GM21737 (cell line): ENCODE data around the gene TEF.
A peak's percentile ranks its signal among the peaks of the same experiment; 100 is the strongest.
"Not testable (repeated sequence)": the region's sequence is repeated elsewhere in the genome, so short reads cannot be mapped to it uniquely, and the experiment has no call there.

Source experiments
- ATAC-seq: cut with Tn5 transposase; IDR thresholded peaks from one replicate; pipeline ENCODE4 v1.9.1; 2021; ENCODE audit warnings: mild to moderate bottlenecking, moderate library complexity; ENCODE audit not compliant: unreplicated experiment

Gene TEF

DNA sequence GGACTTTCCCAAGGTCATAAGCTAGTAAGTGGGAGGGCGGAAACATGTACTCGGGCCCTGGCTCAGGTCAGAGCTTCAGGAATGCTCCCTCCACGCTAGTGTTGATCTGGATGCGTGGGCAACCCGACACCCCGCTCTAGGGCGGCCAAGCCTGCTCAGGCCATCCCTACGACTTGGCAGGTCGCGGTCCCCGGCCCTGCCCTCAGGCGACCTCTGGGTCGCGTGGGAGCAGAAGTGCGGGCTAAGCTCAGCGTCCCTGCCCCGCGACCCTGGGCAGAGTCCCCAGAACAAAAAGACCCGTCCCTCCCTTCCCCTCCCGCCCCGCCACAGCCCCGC is 781 bp upstream of the TEF start:
- peak; percentile 18 for ATAC-seq

DNA sequence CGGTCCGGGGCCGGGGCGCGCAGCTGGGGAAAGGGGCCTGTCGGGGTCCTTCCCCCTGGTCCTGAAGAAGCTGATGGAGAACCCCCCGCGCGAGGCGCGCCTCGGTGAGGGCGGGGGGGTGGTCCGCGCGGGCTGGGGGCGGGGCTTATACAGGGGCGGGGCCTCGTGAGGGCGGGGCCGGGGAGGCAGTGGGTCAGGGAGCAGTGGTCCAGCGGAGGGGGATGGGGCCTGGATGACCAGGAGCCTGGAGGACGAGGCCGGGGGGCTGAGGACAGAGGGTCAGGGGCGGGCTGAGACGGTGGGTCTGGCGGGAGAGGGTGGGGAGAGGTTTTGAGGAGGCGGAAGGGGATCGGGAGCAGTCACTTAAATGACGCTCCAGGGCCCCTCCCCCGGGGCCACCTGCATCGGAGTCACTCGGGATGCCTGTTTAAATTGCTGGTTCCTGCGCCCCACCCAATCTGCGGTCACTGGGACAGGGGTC is 396 bp downstream of the TEF start:
- ATAC-seq, result peak; percentile 25

DNA sequence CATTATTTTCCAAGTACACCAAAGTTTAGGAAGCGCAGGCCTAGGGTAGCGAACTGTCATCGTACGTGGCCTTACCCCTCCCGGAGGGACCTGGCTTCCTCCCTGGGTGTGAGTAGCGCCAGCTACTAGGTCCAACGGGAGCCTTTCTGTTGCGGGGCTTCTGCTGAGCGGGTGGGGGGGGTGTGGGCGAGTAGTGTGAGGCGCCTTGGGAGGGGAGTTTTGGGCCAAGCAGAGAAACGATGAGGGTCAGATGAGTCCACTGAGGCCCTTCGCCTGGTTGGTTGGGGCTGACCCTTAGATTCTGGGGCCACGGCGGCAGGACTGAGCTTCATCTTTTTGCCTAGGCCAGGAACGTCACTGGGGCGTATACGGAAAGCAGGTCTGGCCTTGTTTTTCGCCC is 868 bp downstream of the TEF start:
- no peak for ATAC-seq

DNA sequence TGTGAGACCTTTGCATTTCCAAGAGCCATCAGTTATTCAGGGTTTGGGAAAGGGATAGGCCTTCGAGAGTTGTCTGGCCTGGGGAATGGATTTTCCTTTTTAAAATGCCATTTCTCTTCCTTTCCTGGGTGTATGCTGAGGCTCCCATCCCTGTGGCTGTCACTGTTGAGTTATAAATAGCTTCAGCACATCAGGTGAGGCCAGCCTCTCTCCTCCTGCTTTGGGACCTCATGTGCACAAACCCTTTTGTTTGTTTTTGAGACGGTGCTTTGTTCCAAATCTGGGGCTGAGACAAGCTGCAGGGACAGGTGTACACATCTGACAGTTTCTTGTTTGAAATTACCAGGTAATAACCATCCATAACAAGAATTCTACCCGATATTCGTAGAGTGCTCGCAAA is 1.3 kb downstream of the TEF start:
- no peak for ATAC-seq

DNA sequence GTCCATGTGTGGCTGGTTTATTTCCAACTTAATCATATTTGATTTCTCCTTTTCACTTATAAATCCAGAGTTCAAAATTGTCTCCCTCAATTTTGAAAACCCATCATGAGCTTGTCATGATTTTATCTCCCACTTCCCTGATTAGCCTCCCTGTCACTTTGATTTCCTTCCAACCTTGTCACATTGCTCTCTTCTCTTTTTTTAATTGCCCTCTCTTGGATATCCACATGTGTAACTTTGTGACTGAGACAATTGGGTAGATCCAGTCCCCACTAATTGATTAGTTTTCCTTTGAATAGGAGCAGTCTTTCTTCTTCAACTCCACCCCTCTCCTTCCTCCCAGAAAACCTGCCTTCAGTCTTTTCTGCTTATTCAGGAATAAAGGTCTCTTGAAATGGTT is 2.4 kb downstream of the TEF start:
- ATAC-seq, result no peak

DNA sequence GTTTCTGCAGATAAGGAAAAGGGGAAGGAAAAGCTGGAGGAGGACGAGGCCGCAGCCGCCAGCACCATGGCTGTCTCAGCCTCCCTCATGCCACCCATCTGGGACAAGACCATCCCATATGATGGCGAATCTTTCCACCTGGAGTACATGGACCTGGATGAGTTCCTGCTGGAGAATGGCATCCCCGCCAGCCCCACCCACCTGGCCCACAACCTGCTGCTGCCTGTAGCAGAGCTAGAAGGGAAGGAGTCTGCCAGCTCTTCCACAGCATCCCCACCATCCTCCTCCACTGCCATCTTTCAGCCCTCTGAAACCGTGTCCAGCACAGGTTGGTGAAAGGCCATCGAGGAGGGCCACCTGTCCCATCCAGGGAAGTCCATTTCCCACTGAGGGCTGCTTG is 5.6 kb downstream of the TEF start:
- ATAC-seq, result no peak

DNA sequence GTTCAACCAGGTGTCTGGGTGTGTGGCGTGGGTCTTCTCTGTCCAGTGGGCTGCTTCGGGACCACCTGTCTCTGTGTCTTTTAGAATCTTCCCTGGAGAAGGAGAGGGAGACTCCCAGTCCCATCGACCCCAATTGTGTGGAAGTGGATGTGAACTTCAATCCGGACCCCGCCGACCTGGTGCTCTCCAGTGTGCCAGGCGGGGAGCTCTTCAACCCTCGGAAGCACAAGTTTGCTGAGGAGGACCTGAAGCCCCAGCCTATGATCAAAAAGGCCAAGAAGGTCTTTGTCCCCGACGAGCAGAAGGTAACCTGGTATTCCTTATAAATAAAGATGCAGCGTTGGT is 12.2 kb downstream of the TEF start:
- ATAC-seq, result no peak

DNA sequence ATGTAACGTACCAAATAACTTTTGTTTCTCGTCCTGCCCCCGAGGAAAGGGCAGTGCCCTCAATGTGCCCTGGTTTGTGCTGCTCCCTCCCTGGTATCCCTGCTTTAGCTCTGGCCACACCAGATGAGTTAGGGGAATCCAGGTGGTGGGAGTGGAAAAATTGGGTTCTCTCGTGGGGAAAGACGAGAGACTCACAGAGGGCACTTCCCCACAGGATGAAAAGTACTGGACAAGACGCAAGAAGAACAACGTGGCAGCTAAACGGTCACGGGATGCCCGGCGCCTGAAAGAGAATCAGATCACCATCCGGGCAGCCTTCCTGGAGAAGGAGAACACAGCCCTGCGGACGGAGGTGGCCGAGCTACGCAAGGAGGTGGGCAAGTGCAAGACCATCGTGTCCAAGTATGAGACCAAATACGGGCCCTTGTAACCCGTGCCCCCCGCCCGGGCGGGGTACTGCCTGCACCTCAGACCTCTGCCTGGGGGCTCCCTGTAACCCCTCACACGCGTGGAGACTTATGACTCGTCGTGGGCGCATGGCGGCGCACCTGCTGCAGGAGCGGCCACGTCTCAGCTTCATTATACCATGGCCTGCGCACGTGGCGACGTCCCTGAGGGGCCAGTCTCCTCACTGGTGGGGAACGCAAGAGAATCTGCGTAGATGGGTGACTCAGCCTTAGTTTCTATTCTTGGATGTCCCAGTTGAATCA is 13.9 kb downstream of the TEF start:
- no peak for ATAC-seq

DNA sequence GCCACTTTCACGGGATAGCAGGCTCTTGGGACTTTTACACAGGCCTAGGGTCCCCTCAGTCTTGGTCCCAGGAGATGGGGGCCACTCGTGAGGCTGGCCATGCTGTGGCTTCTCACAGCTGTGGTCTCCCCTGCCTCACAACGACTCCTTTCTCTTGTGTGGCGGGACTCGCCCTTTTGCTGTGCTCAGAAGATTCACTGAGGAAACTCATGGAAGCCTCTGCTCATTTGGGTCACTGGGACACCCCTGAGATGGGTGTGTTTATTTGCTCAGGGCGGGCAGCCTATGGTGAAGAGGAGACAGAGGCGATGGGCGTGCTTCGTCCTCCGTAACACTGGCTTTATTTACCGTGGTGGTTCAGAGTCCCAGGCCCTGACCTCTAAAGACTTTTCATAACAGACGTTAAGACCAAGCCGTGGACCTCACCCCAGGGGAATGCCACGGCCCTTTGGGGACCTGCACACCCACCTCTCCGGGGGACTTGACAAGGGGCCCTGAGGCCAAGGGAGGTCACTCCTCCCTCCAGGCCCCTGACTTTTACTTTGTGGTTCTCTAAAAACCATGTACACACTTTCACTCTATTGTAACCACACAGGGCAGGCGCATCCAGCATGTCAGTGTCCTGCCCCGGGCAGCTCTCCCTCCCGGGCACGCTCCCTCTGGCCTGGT is 15.5 kb downstream of the TEF start:
- ATAC-seq, result no peak

DNA sequence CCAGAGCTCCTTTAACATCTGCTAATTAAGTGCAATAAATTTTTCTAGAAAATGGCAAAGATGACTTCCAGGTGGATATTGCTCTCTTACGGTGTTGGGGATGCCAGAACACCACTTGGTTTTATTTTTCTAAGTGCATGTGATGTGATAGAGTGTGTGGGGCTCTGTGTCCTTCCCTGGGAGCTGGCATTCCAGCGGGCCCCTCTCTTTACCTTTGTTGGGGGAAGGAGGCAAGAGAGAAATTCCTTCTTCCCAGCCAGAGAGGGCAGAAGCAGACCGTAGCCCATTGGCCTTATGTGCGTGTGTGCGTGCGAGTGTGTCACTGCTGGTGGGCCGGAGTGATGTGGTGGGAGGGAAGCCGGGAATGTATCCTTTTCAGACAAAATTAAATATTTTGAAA is 17.2 kb downstream of the TEF start:
- no peak for ATAC-seq

DNA sequence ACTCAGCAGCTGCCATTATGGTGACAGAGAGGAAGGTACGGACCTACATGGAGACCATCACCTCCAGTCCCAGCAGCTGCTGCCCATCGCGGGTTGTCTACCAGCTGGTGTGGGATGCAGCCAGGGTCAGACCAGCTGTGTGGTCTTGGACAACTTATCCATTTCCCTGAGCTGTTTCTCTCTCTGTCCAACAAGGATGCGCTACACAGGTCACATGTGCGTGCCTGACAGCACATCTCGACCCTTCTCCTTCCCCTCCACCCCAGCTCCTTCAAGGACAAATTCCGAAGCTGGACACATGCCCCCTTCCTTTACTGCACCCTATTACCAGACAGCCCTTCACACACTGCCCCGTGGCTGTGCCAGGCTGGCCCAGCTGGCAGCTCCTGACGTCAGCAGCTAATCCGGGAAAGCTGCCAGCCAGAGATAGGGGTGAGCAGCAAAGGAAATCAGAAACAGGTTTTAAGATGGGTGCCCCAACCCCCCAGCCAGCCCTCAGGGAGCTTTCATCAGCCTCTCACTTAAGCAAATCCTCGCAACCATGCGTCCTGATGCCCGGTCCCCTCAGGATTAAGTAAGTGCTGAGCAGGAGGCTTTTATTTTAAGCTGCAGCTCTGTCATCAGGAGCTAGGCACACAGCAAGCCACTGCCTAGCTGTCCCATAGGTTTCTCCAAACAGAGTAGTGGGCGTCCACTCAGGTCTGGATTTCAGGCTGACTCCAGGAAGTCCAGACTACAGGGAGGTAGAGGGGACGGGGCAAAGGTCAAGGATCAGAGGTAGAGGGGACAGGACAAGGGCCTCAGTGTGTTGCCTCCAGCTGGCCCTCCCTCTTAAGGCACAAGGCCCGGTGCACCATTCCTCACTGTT is 20.3 kb downstream of the TEF start:
- no peak for ATAC-seq

DNA sequence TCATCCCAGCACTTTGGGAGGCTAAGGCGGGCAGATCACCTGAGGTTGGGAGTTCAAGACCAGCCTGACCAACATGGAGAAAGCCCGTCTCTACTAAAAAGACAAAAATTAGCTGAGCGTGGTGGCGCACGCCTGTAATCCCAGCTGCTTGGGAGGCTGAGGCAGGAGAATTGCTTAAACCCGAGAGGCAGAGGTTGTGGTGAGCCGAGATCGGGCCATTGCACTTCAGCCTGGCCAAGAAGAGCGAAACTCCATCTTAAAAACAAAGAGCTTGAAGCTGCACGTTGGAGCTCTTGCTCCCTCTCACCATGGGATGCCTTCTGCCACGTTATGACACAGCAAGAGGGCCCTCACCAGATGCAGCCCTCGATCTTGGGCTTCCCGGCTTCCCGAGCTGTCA is 21.1 kb downstream of the TEF start:
- not testable (repeated sequence) for ATAC-seq

DNA sequence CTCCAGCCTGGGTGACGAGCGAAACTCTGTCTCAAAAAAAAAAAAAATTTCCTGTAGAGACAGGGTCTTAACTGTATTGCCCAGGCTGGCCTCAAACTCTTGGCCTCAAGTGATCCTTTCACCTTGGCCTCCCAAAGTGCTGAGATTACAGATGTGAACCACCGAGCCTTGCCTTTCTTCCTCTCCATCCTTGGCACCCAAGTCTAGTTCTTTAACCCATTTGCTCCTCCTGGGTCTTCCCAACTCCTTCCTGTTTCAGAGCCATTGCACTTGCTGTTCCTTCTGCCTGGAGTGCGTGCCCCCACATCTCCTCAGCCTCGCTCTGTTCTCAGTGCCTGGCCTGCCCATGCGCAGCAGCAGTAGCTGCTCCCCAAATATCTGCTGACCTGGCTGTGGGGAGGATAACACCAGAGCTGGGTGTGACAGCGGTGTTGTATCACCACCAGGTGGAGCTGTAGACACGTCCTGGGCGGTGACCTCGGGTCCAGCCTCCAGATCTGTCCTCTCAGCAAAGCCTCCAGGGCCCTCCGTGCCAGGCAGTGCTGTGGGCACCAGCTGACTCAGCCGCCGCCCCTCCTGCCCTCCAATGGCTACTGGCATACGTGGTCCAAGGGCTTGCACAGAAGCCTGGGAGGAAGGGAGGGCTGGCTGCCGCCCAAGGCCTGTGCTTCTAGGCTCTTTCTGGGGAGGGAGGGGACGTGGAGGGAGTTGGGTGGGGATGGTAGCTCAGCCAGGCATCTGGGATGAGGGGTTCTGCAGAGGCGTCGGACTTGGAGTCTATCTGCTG is 22.0 kb downstream of the TEF start:
- peak; percentile 68 for ATAC-seq

DNA sequence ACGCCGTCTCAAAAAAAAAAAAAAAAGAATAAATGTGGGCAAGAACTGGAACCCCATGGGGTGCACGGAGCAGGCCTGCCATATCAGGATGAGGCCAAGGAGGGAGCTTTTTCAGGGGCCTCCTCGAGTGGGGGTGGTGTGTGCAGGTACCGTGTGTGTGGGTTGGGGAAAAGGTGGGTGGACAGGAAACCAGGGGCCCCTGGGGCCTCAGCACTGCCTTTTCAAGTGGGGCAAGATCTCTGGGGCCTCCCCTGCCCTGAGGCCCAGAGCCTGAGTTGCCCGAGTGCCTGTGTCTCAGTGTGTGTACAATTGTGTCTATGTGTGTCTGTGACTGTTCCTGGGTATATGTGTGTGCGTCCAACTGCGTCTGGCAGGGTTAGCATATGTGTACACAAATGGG is 23.8 kb downstream of the TEF start:
- ATAC-seq, result no peak

DNA sequence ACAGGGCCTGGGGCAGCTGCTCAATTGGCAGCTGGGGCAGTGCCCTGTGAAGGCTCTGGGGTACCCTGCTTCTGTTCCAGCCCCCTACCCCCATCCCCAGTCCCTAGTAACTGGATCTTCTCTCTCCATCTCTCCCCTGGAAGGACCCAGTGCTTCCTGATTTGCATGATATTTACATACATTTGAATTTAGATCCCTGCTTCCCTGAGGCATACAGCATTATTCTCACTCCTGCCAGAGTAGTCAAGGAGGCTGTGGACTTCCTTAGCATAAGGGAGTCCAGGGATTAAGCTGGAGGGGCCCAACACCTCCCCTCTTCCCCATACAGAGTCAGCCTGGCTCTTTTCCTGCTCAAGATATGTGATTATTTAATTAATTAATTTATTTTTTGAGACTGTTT is 24.7 kb downstream of the TEF start:
- no peak for ATAC-seq

DNA sequence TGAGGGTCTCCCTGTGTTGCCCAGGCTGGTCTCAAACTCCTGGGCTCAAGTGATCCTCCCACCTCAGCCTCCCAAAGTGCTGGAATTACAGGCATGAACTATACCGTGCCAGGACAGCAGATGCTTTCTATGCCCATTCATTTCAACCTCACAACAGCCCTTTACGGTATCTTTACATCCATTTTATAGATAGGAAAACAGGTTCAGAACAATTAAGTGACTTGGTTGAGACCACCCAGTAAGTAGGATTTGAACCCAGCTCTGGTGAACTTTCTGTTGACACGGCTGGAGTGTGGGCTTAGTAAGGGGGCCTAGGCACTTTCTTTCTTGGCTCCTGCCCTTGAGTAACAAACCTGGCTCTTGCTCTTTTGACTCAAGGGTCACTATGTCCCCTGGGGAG is 25.7 kb downstream of the TEF start:
- ATAC-seq, result no peak

DNA sequence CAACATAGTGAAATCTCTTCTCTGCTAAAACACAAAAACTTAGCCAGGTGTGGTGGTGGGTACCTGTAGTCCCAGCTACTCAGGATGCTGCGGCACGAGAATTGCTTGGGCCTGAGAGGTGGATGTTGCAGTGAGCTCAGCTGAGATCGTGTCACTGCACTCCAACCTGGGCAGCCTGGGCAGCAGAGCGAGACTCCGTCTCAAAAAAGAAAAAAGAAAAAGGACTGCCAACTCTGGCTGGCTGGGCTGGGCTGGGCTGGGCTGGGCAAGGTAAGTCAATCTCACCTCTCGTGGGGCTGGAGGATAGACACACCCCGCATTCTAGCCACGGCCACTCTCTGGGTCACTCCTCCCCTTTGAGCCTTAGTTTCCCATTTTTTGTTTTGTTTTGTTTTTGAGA is 26.9 kb downstream of the TEF start:
- no peak for ATAC-seq

DNA sequence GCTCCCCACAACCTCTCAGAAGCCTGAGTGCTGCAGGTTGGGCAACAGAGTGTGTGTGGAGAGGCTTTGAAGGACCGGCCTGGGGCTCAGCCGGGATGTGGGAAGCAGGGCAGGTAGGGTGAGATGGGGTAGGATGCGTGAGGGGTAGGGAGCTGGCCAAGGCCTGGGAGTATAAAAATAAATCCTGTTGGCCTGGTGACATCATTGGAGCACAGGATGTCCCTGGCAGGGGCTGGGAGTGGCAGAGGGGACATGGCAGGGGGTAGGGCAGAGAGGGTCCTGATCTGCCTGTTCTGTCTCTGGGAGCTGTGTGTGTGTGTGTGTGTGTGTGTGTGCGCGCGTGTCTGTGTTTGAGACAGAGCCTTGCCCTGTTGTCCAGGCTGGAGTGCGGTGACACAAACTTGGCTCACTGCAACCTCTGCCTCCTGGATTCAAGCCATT is 28.6 kb downstream of the TEF start:
- no peak for ATAC-seq

DNA sequence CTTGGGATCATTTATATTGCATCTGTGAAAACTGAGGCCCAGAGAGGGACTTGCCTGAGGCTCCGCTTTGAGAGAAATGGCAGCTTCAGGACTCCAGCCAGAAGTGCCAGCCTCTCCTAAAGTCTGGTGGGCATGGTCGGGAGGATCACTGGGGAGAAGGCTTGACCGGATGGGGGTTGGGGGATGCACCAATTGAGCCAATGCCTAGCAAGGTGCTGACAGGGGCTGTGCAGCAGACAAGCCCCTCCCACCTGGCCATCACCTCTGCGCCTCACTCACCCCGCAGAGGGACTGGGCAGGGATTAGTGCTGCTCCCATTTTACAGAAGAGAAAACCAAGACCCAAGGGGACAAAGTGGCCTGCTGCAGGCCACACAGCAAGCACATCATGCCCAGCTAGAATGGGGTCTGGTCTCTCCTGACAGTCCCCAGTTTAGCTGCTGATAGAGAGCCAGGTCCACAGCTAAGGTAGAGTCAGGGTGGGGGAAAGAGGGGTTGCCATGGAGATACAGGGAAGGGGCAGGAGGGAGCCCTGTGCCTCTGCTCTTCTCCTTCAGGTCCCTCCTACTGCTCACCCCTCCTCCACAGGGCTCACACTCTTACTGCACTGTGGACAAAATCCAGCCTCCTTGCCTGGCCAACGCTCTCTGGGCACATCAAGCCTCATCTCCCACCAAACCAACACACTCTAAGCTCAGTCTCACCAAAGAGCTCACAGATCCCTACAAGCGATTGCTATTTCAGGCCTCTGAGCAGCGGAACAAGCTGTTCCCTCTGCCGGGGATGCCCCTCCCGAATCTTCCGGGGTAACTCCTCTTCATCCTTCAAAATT is 29.5 kb downstream of the TEF start:
- ATAC-seq, result no peak

DNA sequence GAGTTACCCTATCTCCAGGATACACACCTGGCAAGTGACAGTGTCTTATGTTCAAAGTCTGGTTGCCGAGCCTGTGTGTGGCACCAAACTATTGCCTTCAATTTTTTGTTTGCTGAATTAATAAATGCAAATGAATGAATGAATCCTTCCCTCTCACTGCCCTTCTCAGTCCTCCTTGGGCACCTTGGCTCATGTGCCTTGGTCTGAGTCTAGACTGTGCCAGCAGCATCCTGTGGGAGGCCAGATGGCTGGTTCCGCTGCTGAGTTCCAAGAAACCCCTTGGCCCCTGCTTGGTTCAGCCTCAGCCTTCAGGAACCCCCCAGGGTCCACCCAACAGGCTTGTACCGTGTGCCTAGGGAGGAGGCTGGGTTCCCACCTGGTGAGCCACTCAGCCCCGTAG is 33.8 kb downstream of the TEF start:
- ATAC-seq, result no peak
